Measurements from ENCODE around the gene DGLUCY.
A peak's percentile ranks its signal among the peaks of the same experiment; 100 is the strongest.
"Not testable (repeated sequence)": the region's sequence is repeated elsewhere in the genome, so short reads cannot be mapped to it uniquely, and the experiment has no call there.

The DGLUCY gene

DNA sequence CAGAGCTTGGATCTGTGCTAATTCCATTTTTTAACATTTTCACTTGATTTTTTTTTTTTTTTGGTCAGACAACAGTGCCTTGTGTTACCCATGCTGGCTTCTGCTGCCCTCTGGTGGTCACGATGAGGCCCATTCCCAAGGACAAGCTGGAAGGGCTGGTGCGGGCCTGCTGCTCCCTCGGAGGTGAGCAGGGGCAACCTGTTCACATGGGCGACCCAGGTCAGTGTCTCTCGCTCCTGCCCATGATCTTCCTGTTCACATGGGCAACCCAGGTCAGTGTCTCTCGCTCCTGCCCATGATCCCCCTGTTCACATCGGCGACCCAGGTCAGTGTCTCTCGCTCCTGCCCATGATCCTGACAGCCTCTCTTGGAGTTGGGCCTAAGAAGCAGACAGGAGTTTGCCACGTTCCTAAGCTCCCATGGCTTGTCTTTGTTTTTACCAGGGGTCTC lies 59.4 kb downstream of the DGLUCY start:
- peak; percentile 84 for DNase-seq

- DNase-seq = no peak
Observed at GRCh38 chr14:91173904-91174303, 60.0 kb downstream of the DGLUCY start.

DNA sequence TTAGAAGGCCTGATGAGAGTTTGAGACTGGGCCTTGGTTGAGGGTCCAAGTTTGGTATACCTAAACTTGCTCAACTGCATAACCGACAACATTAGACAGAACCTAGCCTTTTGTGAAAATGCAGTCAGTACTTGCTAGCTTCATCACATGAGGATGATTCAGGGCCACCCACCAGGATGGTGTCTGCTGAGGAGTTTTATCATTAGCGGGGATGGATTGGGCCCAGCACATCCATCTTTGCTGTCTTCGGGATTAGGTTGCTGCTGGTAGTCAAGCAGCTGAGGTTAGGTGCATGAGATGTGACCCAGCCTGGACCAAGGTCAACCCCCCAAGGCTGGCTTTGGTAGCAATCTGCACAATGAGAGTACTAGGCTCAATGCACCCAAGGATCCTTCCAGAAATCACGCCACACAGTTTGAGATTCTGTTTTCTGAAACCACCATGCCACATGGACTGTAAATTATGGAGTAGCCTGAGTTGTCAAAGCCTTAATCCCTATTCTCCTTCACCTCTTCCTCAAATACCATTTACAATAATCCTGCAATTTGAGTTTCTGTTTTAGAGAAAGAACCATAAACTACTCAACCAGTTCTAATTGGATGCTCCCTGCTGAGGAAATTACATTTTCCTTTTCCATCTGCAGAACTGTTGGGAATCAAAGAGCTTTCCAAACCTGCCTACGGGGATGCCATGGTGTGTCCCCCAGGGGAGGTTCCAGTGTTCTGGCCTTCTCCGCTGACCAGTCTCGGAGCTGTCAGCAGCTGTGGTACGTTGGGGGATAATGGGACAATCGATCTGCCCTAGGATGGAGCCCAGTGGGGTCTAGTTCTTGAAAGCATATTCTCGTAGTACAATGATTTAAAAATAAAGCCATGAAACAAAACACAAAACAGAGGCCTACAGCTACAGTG lies 61.7 kb downstream of the DGLUCY start:
- no peak for DNase-seq

- peak; percentile 72 for DNase-seq
Observed at GRCh38 chr14:91177073-91178034, 63.5 kb downstream of the DGLUCY start.

DNA sequence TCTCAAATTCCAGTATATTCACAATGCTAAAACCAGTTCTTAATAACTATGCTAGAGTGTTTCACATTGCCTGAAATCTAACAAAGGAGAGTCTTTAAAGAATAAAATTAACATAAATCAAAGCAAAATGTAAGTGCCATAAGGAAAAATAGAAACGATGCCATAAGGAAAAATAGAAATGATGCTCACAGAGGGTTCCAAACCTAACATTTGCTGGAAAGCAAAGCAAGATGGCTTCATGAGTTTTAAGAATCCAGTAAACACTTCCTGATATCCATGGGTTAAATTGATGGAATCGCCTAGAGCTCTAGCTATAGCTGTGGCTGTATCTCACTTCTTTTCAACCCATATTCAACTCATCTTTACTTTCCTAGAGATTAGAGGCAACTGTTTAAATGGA lies 66.7 kb downstream of the DGLUCY start:
- no peak for DNase-seq

GRCh38 chr14:91182753-91183152 lies 68.9 kb downstream of the DGLUCY start:
- DNase-seq = not testable (repeated sequence)

DNA sequence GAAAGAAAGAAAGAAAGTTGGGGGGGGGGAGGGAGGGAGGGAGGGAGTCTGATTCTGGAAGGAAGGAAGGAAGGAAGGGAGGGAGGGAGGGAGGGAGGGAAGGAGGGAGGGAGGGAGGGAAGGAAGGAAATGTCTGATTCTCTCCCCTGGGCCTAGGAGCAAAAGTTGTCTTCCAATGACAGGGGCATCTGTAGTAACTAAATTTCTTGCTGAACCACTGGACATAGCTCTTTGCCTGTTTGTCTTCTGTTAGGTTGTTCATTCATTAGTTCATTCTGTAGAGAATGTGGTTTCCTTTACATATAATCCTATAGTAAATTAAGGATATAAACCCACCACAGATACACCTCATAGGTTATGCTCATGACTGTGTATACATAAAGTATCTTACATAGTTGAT lies 70.7 kb downstream of the DGLUCY start:
- no peak for DNase-seq

DNA sequence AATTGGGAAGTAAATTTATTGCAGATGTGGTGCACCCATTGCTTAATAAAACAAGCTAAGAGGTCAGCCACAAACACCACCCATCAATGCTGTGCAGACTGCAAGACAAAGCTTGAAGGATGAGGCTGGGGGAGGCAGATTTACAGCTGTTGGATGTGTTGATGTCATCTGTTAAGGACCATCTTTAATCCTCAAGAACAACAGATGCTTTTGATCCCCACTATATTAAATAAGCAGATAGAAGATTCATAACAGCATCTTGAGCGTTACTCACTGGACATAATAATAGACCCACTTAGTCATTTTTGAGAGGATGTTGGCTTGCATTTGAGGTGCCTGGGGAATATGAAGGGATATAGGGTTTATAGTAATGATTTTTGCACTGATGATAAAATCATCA lies 71.8 kb downstream of the DGLUCY start:
- no peak for DNase-seq

GRCh38 chr14:91186515-91187066 lies 72.7 kb downstream of the DGLUCY start:
- DNase-seq = no peak

- no peak for DNase-seq
Observed at GRCh38 chr14:91187271-91187670, 73.4 kb downstream of the DGLUCY start.

- DNase-seq = no peak
Observed at GRCh38 chr14:91190853-91191252, 77.0 kb downstream of the DGLUCY start.

DNA sequence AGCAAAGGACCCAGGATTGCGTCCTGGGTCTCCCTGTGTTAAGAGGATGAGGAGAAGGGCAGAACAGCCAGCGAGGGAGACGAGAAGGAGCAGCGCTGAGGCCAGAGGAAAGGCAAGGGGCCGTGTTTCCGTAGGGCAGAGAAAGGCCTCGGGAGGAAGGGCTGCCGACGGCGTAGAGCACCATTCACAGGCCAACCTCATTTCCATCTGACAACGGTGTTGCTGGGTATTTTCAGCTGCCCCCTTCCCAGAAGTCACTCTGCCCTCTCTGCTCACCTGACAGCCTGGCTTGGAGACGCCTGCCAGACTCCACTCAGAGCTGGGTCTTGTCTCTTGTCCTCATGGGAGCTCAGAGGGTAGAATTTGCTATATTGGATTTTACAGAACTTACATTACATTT lies 79.2 kb downstream of the DGLUCY start:
- DNase-seq = no peak

DNA sequence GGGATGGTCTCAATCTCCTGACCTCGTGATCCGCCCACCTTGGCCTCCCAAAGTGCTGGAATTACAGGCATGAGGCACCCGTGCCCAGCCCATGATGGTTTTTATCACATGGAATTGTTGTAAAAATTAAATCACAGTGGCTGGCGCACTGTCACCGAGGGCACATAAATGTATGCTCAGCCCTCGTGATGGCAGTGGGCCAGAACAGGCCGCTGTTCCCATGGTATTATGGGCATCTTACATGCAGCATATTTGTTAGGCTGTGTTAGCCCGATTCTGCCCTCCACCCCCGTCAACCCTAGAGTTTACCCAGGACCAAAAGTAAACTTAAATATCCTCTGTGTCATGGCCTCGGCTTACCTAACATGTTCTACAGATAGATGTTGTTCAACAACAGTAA lies 82.0 kb downstream of the DGLUCY start:
- no peak for DNase-seq

GRCh38 chr14:91197631-91198030 lies 83.8 kb downstream of the DGLUCY start:
- DNase-seq = no peak

DNA sequence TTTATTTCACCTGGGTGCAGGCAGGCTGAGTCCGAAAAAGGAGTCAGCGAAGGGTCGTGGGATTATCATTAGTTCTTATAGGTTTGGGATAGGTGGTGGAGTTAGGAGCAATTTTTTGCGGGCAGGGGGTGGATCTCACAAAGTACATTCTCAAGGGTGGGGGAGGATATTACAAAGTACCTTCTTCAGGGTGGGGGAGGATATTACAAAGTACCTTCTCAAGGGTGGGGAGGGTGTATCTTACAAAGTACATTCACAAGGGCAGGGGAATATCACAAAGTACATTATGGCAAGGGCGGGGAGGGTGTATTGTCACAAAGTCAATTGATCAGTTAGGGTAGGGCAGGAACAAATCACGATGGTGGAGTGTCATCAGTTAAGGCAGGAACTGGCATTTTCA lies 86.9 kb downstream of the DGLUCY start:
- not testable (repeated sequence) for DNase-seq

GRCh38 chr14:91202234-91202974 lies 88.5 kb downstream of the DGLUCY start:
- peak; percentile 32 for DNase-seq

DNA sequence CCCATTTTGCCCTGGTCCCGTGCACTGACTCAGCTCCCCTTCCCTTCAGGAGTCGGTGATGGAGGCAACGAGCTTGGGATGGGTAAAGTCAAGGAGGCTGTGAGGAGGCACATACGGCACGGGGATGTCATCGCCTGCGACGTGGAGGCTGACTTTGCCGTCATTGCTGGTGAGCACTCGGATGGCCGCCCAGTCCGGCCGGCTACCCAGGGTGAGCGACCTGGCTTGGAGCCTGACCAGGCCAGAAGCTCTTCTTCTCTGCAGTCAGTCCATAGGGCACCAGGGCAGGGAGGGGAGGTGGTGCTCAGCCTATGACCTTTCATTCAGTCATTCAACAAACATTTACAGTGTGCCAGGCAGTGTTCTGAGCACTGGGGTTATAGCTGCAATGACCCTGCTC lies 90.8 kb downstream of the DGLUCY start:
- no peak for DNase-seq

DNA sequence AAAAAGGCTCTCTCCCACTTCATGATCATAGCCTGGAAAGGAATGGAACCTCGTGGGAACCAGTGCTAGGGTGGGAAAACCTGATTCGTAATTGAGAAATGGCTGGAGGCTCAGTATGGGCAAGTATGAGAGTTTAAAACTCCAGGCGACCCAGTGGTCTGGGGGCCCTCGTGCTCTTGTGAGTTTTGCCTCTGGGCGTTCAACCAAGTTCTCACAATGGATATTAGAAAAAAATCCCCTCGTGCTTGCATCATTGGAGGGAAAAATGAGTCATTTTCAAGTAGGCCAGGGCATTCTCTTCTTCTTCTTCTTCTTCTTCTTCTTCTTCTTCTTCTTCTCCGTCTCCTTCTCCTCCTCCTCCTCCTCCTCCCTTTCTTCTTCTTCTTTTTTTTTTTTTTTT lies 91.6 kb downstream of the DGLUCY start:
- DNase-seq = no peak

DNA sequence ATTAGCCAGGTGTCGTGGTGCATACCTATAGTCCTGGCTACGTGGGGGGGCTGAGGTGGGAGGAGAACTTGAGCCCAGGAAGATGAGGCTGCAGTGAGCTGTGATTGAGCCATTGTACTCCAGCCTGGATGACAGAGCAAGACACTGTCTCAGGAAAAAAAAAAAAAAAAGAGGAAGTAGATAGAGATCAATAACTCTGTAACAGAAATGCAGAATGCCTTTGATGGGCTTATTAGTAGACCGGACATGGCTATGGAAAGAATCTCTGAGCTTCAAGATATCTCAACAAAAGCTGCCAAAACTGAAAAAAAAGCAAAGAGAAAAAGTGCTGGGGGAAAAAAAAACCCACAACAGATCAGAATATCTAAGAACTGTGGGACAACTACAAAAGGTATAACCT lies 93.1 kb downstream of the DGLUCY start:
- no peak for DNase-seq

GRCh38 chr14:91211017-91211416 lies 97.1 kb downstream of the DGLUCY start:
- no peak for DNase-seq

- no peak for DNase-seq
Observed at GRCh38 chr14:91214306-91214705, 100.4 kb downstream of the DGLUCY start.

GRCh38 chr14:91215381-91215780 lies 101.5 kb downstream of the DGLUCY start:
- no peak for DNase-seq
